GM23338 (cell line): ENCODE results near the gene COG2. TPM values are rescaled to one million over a fixed set of nuclear protein-coding genes. Genes with fewer than 3 reads are reported as not detected.

Experiments used
- ATAC-seq: fragments of 200-7000 bp; cut with Tn5 transposase; 3 replicates; pipeline ENCODE4 v1.9.1; 2020
- DNase-seq: peaks from one replicate; pipeline ENCODE4 v3.0.0-alpha.2; 2015; ENCODE audit warnings: low spot score
- H2AFZ ChIP-seq: fragments of 200-600 bp; sonication (generic); 2 replicates; pipeline ENCODE4 v1.8.0; 2016; ENCODE audit warnings: antibody characterized with exemption, mild to moderate bottlenecking, moderate library complexity
- H3F3A ChIP-seq: fragments of 200-600 bp; sonication (generic); replicated peaks from 2 replicates; pipeline ENCODE4 v1.8.0; 2017; ENCODE audit warnings: antibody characterized with exemption, mixed run types, low read depth
- H3K27ac ChIP-seq: fragments of 200-600 bp; sonication (generic); 2 replicates; pipeline ENCODE4 v1.6.1; 2016; ENCODE audit warnings: low read depth
- H3K27me3 ChIP-seq: fragments of 200-600 bp; sonication (generic); 2 replicates; pipeline ENCODE4 v1.8.0; 2016; ENCODE audit warnings: mild to moderate bottlenecking, mixed run types, moderate library complexity; ENCODE audit not compliant: insufficient read depth
- H3K36me3 ChIP-seq: fragments of 200-600 bp; sonication (generic); 2 replicates; pipeline ENCODE4 v1.8.0; 2016; ENCODE audit warnings: mild to moderate bottlenecking; ENCODE audit not compliant: insufficient read depth
- H3K4me1 ChIP-seq: fragments of 200-600 bp; sonication (generic); 2 replicates; pipeline ENCODE4 v1.8.0; 2016; ENCODE audit warnings: mild to moderate bottlenecking, moderate library complexity; ENCODE audit not compliant: insufficient read depth
- H3K4me2 ChIP-seq: fragments of 200-600 bp; sonication (generic); 2 replicates; pipeline ENCODE4 v1.7.1; 2017; ENCODE audit warnings: mixed run types
- H3K4me3 ChIP-seq: fragments of 200-600 bp; sonication (generic); 2 replicates; pipeline ENCODE4 v1.6.1; 2016; ENCODE audit warnings: mixed run types
- H3K79me2 ChIP-seq: fragments of 200-600 bp; sonication (generic); replicated peaks from 2 replicates; pipeline ENCODE4 v1.8.0; 2017; ENCODE audit warnings: mild to moderate bottlenecking; ENCODE audit not compliant: insufficient read depth
- H3K9me2 ChIP-seq: fragments of 200-600 bp; sonication (generic); 2 replicates; pipeline ENCODE4 v1.8.0; 2017; ENCODE audit not compliant: insufficient read depth
- H4K20me1 ChIP-seq: fragments of 200-600 bp; sonication (generic); replicated peaks from 2 replicates; pipeline ENCODE4 v1.8.0; 2017; ENCODE audit warnings: mild to moderate bottlenecking; ENCODE audit not compliant: insufficient read depth
- H3K27ac Mint-ChIP-seq: 2 replicates; pipeline ENCODE4 v1.8.0; 2020; ENCODE audit warnings: inconsistent platforms, mild to moderate bottlenecking, moderate library complexity, mixed read lengths
- H3K27me3 Mint-ChIP-seq: 3 replicates; pipeline ENCODE4 v1.8.0; 2022; ENCODE audit warnings: low read depth, mild to moderate bottlenecking, moderate library complexity, mixed read lengths, inconsistent platforms; ENCODE audit not compliant: insufficient read depth, poor library complexity
- H3K36me3 Mint-ChIP-seq: 3 replicates; pipeline ENCODE4 v1.8.0; 2021; ENCODE audit warnings: low read depth, mild to moderate bottlenecking, inconsistent platforms, moderate library complexity, mixed read lengths
- H3K4me1 Mint-ChIP-seq: 3 replicates; pipeline ENCODE4 v1.8.0; 2020; ENCODE audit warnings: mild to moderate bottlenecking, inconsistent platforms, mixed read lengths
- H3K4me3 Mint-ChIP-seq: 3 replicates; pipeline ENCODE4 v1.8.0; 2021; ENCODE audit warnings: moderate library complexity, mild to moderate bottlenecking, inconsistent platforms, mixed read lengths
- H3K9me3 Mint-ChIP-seq: 3 replicates; pipeline ENCODE4 v1.8.0; 2020; ENCODE audit warnings: moderate library complexity, mild to moderate bottlenecking, inconsistent platforms, mixed read lengths
- EZH2phosphoT487 ChIP-seq: fragments of 200-600 bp; sonication (generic); IDR thresholded peaks from one replicate; pipeline ENCODE4 v1.8.1; 2018; ENCODE audit warnings: antibody characterized with exemption; ENCODE audit not compliant: unreplicated experiment
- JUNB ChIP-seq: IDR thresholded peaks from one replicate; pipeline ENCODE4 v1.6.1; 2016; ENCODE audit warnings: antibody characterized with exemption; ENCODE audit not compliant: unreplicated experiment
- REST ChIP-seq: IDR thresholded peaks from one replicate; pipeline ENCODE4 v1.6.1; 2018; ENCODE audit warnings: antibody characterized with exemption; ENCODE audit not compliant: unreplicated experiment
- STAT1 ChIP-seq: IDR thresholded peaks from one replicate; pipeline ENCODE4 v1.6.1; 2016; ENCODE audit warnings: antibody characterized with exemption; ENCODE audit not compliant: unreplicated experiment
- ZNF114 ChIP-seq: fragments of 250-450 bp; sonication (Bioruptor Pico); IDR thresholded peaks from 2 replicates; pipeline ENCODE4 v1.5.0; 2020; ENCODE audit warnings: mild to moderate bottlenecking, moderate library complexity
- ZNF331 ChIP-seq: fragments of 250-450 bp; sonication (Bioruptor Pico); IDR thresholded peaks from 2 replicates; pipeline ENCODE4 v1.5.0; 2020; ENCODE audit warnings: low read depth, mild to moderate bottlenecking, moderate library complexity
- polyA plus RNA-seq: library from polyadenylated mRNA; unstranded; fragments of >200 nt; fragmentation: Nextera tagmentation; extraction: Ambion mirVana; gene quantifications from 2 replicates; pipeline ENCODE4 v1.2.1, GENCODE V29; 2016
- total RNA-seq: library from RNA; depleted of rRNA; stranded (reverse); fragments of >200 nt; shearing (Covaris generic); gene quantifications from 2 replicates; pipeline ENCODE4 v1.2.3, GENCODE V29; 2014
- TF ChIP-seq, protein P1 (sequence below): fragments of 250-450 bp; sonication (Bioruptor Pico); IDR thresholded peaks from 2 replicates; pipeline ENCODE4 v1.5.0; 2020; ENCODE audit warnings: mild to moderate bottlenecking, moderate library complexity

COG2 gene
- total and polyA plus RNA-seq, 2 experiments from 2014 or later = 35.8 to 38.5 TPM

GRCh38 chr1:230629511-230629910, 12.8 kb upstream of the COG2 start:
- H2AFZ ChIP-seq = no peak overlapping the region

More at GRCh38 chr1:230629511-230629910, 12.8 kb upstream of the COG2 start:
- Mint-ChIP-seq H3K9me3 (no peaks in the 10 kb centered on the region), H3K27ac (no peak overlapping the region), H3K27me3 (peaks cover 6% of the 10 kb centered on the region), H3K36me3 (no peaks in the 10 kb centered on the region), H3K4me1 (peaks cover 4% of the 10 kb centered on the region; the same call in 2 of the 3 replicates), H3K4me3 (no peak overlapping the region)
- Histone ChIP-seq H3K4me1 (no peaks in the 10 kb centered on the region), H3K27me3 (no peaks in the 10 kb centered on the region), H3K9me2 (peaks cover 3% of the 10 kb centered on the region; the same call in 1 of the 2 replicates), H3K4me3 (no peak overlapping the region), H3K4me2 (no peak overlapping the region), H4K20me1 (no peaks in the 10 kb centered on the region), H3K27ac (no peak overlapping the region), H3K36me3 (no peaks in the 10 kb centered on the region), H3F3A (no peaks in the 10 kb centered on the region), H3K79me2 (no peaks in the 10 kb centered on the region)
- ATAC-seq (no peak), DNase-seq (no peak)
- TF ChIP-seq ZNF114 (no peak), EZH2phosphoT487 (no peak), STAT1 (no peak), ZNF331 (CRISPR knock-in tag) (no peak), REST (no peak), JUNB (no peak)
- TF ChIP-seq, protein P1, sequence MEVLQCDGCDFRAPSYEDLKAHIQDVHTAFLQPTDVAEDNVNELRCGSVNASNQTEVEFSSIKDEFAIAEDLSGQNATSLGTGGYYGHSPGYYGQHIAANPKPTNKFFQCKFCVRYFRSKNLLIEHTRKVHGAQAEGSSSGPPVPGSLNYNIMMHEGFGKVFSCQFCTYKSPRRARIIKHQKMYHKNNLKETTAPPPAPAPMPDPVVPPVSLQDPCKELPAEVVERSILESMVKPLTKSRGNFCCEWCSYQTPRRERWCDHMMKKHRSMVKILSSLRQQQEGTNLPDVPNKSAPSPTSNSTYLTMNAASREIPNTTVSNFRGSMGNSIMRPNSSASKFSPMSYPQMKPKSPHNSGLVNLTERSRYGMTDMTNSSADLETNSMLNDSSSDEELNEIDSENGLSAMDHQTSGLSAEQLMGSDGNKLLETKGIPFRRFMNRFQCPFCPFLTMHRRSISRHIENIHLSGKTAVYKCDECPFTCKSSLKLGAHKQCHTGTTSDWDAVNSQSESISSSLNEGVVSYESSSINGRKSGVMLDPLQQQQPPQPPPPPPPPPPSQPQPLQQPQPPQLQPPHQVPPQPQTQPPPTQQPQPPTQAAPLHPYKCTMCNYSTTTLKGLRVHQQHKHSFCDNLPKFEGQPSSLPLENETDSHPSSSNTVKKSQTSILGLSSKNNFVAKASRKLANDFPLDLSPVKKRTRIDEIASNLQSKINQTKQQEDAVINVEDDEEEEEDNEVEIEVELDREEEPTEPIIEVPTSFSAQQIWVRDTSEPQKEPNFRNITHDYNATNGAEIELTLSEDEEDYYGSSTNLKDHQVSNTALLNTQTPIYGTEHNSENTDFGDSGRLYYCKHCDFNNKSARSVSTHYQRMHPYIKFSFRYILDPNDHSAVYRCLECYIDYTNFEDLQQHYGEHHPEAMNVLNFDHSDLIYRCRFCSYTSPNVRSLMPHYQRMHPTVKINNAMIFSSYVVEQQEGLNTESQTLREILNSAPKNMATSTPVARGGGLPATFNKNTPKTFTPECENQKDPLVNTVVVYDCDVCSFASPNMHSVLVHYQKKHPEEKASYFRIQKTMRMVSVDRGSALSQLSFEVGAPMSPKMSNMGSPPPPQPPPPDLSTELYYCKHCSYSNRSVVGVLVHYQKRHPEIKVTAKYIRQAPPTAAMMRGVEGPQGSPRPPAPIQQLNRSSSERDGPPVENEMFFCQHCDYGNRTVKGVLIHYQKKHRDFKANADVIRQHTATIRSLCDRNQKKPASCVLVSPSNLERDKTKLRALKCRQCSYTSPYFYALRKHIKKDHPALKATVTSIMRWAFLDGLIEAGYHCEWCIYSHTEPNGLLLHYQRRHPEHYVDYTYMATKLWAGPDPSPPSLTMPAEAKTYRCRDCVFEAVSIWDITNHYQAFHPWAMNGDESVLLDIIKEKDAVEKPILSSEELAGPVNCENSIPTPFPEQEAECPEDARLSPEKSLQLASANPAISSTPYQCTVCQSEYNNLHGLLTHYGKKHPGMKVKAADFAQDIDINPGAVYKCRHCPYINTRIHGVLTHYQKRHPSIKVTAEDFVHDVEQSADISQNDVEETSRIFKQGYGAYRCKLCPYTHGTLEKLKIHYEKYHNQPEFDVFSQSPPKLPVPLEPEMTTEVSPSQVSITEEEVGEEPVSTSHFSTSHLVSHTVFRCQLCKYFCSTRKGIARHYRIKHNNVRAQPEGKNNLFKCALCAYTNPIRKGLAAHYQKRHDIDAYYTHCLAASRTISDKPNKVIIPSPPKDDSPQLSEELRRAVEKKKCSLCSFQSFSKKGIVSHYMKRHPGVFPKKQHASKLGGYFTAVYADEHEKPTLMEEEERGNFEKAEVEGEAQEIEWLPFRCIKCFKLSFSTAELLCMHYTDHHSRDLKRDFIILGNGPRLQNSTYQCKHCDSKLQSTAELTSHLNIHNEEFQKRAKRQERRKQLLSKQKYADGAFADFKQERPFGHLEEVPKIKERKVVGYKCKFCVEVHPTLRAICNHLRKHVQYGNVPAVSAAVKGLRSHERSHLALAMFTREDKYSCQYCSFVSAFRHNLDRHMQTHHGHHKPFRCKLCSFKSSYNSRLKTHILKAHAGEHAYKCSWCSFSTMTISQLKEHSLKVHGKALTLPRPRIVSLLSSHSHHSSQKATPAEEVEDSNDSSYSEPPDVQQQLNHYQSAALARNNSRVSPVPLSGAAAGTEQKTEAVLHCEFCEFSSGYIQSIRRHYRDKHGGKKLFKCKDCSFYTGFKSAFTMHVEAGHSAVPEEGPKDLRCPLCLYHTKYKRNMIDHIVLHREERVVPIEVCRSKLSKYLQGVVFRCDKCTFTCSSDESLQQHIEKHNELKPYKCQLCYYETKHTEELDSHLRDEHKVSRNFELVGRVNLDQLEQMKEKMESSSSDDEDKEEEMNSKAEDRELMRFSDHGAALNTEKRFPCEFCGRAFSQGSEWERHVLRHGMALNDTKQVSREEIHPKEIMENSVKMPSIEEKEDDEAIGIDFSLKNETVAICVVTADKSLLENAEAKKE (CRISPR knock-in tag) = no peak
